Trophoblast cell (in vitro differentiated cells and primary cell): ENCODE results near the gene PKN2.

Experiments
- DNase-seq, 2 donors: peaks; one replicate each; pipeline ENCODE4 v3.0.0-alpha.2; 2016
- H2AFZ ChIP-seq: 2 replicates; pipeline ENCODE4 v1.6.1; 2013; ENCODE audit warnings: low read length, moderate library complexity, mild to moderate bottlenecking; ENCODE audit not compliant: insufficient read depth, poor library complexity
- H2AK5ac ChIP-seq: 2 replicates; pipeline ENCODE4 v1.6.1; 2013; ENCODE audit warnings: mild to moderate bottlenecking, low read length
- H2BK120ac ChIP-seq: 2 replicates; pipeline ENCODE4 v1.6.1; 2013; ENCODE audit warnings: low read length, mild to moderate bottlenecking, moderate library complexity; ENCODE audit not compliant: insufficient read depth, poor library complexity
- H2BK12ac ChIP-seq: 2 replicates; pipeline ENCODE4 v1.6.1; 2013; ENCODE audit warnings: mild to moderate bottlenecking, low read length, moderate library complexity
- H2BK5ac ChIP-seq: 2 replicates; pipeline ENCODE4 v1.6.1; 2013; ENCODE audit warnings: low read length, low read depth, moderate library complexity, mild to moderate bottlenecking; ENCODE audit not compliant: poor library complexity
- H3K14ac ChIP-seq: 2 replicates; pipeline ENCODE4 v1.6.1; 2013; ENCODE audit warnings: mild to moderate bottlenecking, low read length
- H3K18ac ChIP-seq: 2 replicates; pipeline ENCODE4 v1.6.1; 2013; ENCODE audit warnings: mild to moderate bottlenecking, low read length
- H3K23ac ChIP-seq: 2 replicates; pipeline ENCODE4 v1.6.1; 2013; ENCODE audit warnings: low read length
- H3K27ac ChIP-seq: 2 replicates; pipeline ENCODE4 v1.5.1; 2013; ENCODE audit warnings: low read depth, mild to moderate bottlenecking, inconsistent platforms, low read length, moderate library complexity
- H3K27me3 ChIP-seq: 2 replicates; pipeline ENCODE4 v1.6.1; 2013; ENCODE audit warnings: inconsistent platforms, mild to moderate bottlenecking, low read length, moderate library complexity; ENCODE audit not compliant: insufficient read depth
- H3K36me3 ChIP-seq, 2 experiments: 1 replicate in 1 of 2; 2 replicates in 1 of 2; pipeline ENCODE4 v1.6.1; 2013; ENCODE audit warnings: low read length in 2 of 2, mild to moderate bottlenecking in 2 of 2, moderate library complexity in 1 of 2; ENCODE audit not compliant: insufficient read depth in 2 of 2, control insufficient read depth in 1 of 2
- H3K4ac ChIP-seq: 2 replicates; pipeline ENCODE4 v1.6.1; 2013; ENCODE audit warnings: low read depth, mild to moderate bottlenecking, low read length, moderate library complexity
- H3K4me1 ChIP-seq, 2 experiments: 1 replicate in 1 of 2; 2 replicates in 1 of 2; pipeline ENCODE4 v1.6.1; 2013; ENCODE audit warnings: low read length in 2 of 2, mild to moderate bottlenecking in 2 of 2, moderate library complexity in 1 of 2; ENCODE audit not compliant: insufficient read depth in 2 of 2, control insufficient read depth in 1 of 2
- H3K4me2 ChIP-seq: 2 replicates; pipeline ENCODE4 v1.6.1; 2013; ENCODE audit warnings: inconsistent platforms, mild to moderate bottlenecking, low read length, moderate library complexity
- H3K4me3 ChIP-seq: 2 replicates; pipeline ENCODE4 v1.5.1; 2013; ENCODE audit warnings: mild to moderate bottlenecking, low read depth, low read length, inconsistent platforms
- H3K79me1 ChIP-seq: one replicate; pipeline ENCODE4 v1.6.1; 2013; ENCODE audit warnings: low read length
- H3K79me2 ChIP-seq: 2 replicates; pipeline ENCODE4 v1.6.1; 2013; ENCODE audit warnings: low read length, mild to moderate bottlenecking; ENCODE audit not compliant: control insufficient read depth, insufficient read depth, poor library complexity
- H3K9ac ChIP-seq: 2 replicates; pipeline ENCODE4 v1.6.1; 2013; ENCODE audit warnings: mild to moderate bottlenecking, low read length
- H3K9me3 ChIP-seq: 2 replicates; pipeline ENCODE4 v1.6.1; 2013; ENCODE audit warnings: low read depth, mild to moderate bottlenecking, control low read depth, inconsistent platforms, low read length; ENCODE audit not compliant: insufficient read depth
- H4K12ac ChIP-seq: 2 replicates; pipeline ENCODE4 v1.6.1; 2013; ENCODE audit warnings: low read depth, mild to moderate bottlenecking, low read length, moderate library complexity
- H4K8ac ChIP-seq: 2 replicates; pipeline ENCODE4 v1.6.1; 2013; ENCODE audit warnings: low read depth, mild to moderate bottlenecking, low read length, moderate library complexity
- H4K91ac ChIP-seq: one replicate; pipeline ENCODE4 v1.6.1; 2013; ENCODE audit warnings: low read depth, mild to moderate bottlenecking, low read length, moderate library complexity
- WGBS: extraction: QIAGEN DNeasy Blood & Tissue Kit; methylation state at CpG from one replicate; pipeline ENCODE4 v1.1.7; 2013; ENCODE audit warnings: missing lambda C conversion rate; ENCODE audit not compliant: insufficient read length, insufficient coverage; ENCODE audit errors: extremely low coverage; 5-methylcytosine and 5-hydroxymethylcytosine counted together

Gene PKN2

DNA sequence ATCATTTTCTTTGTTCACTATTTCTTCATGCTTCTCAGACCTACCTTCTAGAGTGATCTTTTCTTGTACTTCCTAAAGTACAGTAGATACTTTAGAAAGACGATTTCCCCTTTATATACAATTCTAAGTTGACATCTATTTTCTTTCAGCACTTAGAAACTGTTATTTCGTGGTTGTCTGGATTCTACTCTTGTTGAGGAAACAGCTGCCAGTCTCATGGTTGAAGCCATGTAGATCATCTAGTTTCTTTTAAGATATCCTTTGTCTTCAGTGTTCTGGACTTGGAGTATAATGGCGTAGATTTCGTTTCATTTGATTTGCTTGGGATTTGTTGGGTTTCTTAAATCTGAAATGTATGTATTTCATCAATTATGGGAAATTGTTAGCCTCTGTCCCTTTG is 67.6 kb downstream of the PKN2 start:
- Histone ChIP-seq H2BK120ac (no peak overlapping the region), H3K79me2 (no peaks in the 10 kb centered on the region), H3K27ac (no peak overlapping the region), H3K23ac (no peak overlapping the region), H2BK12ac (no peak overlapping the region), H3K4ac (no peak overlapping the region), H3K4me3 (no peak overlapping the region), H3K27me3 (no peaks in the 10 kb centered on the region), H3K36me3 (peaks cover 2 to 4% of the 10 kb centered on the region in 2 experiments), H3K9ac (no peak overlapping the region), H2AK5ac (no peak overlapping the region), H3K4me1 (no peaks in the 10 kb centered on the region), H3K14ac (no peak overlapping the region), H2AFZ (no peak overlapping the region), H3K9me3 (no peaks in the 10 kb centered on the region), H4K91ac (no peak overlapping the region), H4K8ac (no peak overlapping the region), H3K4me2 (no peak overlapping the region), H3K79me1 (no peaks in the 10 kb centered on the region), H4K12ac (no peak overlapping the region), H3K18ac (no peak overlapping the region), H2BK5ac (no peak overlapping the region)
- no peak for DNase-seq
- WGBS: no CpG with 5 or more reads among the region's 4 CpGs

DNA sequence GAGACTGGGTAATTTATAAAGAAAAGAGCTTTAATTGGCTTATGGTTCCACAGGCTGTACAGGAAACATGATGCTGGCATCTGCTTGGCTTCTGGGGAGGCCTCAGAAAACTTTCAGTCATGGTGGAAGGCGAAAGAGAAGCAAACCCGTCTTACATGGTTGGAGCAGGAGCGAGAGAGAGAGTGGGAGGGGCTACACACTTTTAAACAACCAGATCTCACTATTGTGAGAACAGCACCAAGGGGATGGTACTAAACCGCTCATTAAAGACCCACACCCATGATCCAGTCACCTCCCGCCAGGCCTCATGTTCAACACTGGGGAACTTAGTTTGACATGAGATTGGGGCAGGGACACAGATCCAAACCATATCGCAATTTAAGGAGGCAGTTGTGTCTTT is 69.4 kb downstream of the PKN2 start:
- no peak for DNase-seq
- no peak overlapping the region for H3K23ac ChIP-seq
- no peak overlapping the region for H3K4ac ChIP-seq
- no peaks in the 10 kb centered on the region for H3K79me1 ChIP-seq
- no peak overlapping the region for H2BK5ac ChIP-seq
- H3K36me3 ChIP-seq: peaks cover 2 to 4% of the 10 kb centered on the region in 2 experiments
- peak overlapping the region; percentile 82 for H3K18ac ChIP-seq
- H3K4me2 ChIP-seq: no peak overlapping the region
- H3K4me1 ChIP-seq: no peaks in the 10 kb centered on the region
- no peak overlapping the region for H3K4me3 ChIP-seq
- H2BK120ac ChIP-seq: no peak overlapping the region
- H3K27ac ChIP-seq: no peak overlapping the region
- H3K27me3 ChIP-seq: no peaks in the 10 kb centered on the region
- H2BK12ac ChIP-seq: no peak overlapping the region
- H3K79me2 ChIP-seq: no peaks in the 10 kb centered on the region
- H4K91ac ChIP-seq: peak overlapping the region; percentile 5
- WGBS: no CpG with 5 or more reads among the region's 6 CpGs
- no peak overlapping the region for H3K9ac ChIP-seq
- H3K14ac ChIP-seq: no peak overlapping the region
- no peak overlapping the region for H4K8ac ChIP-seq
- peak overlapping the region; percentile 70 for H4K12ac ChIP-seq
- no peak overlapping the region for H2AFZ ChIP-seq
- H3K9me3 ChIP-seq: no peaks in the 10 kb centered on the region
- no peak overlapping the region for H2AK5ac ChIP-seq

DNA sequence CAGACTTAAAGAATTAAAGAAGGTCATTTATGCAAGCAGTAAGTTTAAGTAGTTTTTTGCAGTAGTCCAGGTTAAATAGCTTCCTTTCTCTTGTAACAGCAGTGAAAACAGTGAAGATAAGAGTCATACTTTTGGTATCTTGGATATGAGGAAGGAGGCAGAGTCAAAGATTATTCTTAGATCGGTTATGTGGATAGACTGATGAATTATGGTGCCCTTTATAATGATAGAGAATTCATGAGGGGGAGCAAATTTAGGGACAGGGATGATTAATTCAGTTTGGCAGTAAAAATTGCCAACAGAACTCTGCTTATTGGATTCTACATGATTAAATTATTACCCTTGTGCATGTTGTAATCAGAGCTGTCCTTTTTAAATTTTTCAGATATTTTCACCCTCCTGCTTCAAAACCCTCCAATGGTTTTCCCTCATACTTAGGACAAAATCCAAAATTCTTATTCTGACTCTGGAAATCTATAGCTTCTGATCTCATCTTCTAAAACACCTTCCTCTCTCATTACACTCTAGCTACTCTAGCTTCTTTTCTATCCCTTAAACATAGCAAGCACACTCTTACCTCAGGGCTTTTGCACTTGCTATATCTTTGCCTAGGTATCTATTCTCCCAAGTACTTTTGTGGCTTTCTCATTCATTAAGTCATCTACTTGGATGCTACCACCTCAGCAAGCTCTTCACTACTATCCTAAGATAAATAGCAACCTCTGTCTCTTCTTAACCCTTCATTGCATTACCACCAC is 79.8 kb downstream of the PKN2 start:
- no peak overlapping the region for H4K91ac ChIP-seq
- H3K4me3 ChIP-seq: no peak overlapping the region
- no peak overlapping the region for H3K4ac ChIP-seq
- no peaks in the 10 kb centered on the region for H3K27me3 ChIP-seq
- no peak overlapping the region for H3K27ac ChIP-seq
- H3K79me1 ChIP-seq: peaks cover 4% of the 10 kb centered on the region
- H4K12ac ChIP-seq: no peak overlapping the region
- H3K14ac ChIP-seq: no peak overlapping the region
- no CpG with 5 or more reads among the region's 1 CpG for WGBS
- H3K36me3 ChIP-seq: peaks cover 0 to 1% of the 10 kb centered on the region in 2 experiments
- no peak overlapping the region for H4K8ac ChIP-seq
- H3K4me1 ChIP-seq: peaks cover 0 to 3% of the 10 kb centered on the region in 2 experiments
- H3K18ac ChIP-seq: no peak overlapping the region
- no peak overlapping the region for H2BK120ac ChIP-seq
- no peaks in the 10 kb centered on the region for H3K9me3 ChIP-seq
- no peak overlapping the region for H2BK12ac ChIP-seq
- H2AFZ ChIP-seq: no peak overlapping the region
- H2AK5ac ChIP-seq: no peak overlapping the region
- no peak overlapping the region for H3K9ac ChIP-seq
- no peak overlapping the region for H3K4me2 ChIP-seq
- DNase-seq: peak in 1 of 2 donors; percentile 56
- peaks cover 2% of the 10 kb centered on the region for H3K79me2 ChIP-seq
- no peak overlapping the region for H3K23ac ChIP-seq
- no peak overlapping the region for H2BK5ac ChIP-seq

- H3K27me3 ChIP-seq: no peaks in the 10 kb centered on the region
- no peak overlapping the region for H3K23ac ChIP-seq
- H3K9me3 ChIP-seq: no peaks in the 10 kb centered on the region
These were observed 84.1 kb downstream of the PKN2 start for GRCh38 chr1:88768187-88768586.

More at GRCh38 chr1:88768187-88768586, 84.1 kb downstream of the PKN2 start:
- Histone ChIP-seq H3K79me1 (peaks cover 4% of the 10 kb centered on the region), H3K9ac (no peak overlapping the region), H2AK5ac (no peak overlapping the region), H3K4me1 (peaks cover 0 to 3% of the 10 kb centered on the region in 2 experiments), H4K12ac (no peak overlapping the region), H2AFZ (no peak overlapping the region), H3K4me2 (no peak overlapping the region), H2BK5ac (no peak overlapping the region), H4K91ac (no peak overlapping the region), H4K8ac (no peak overlapping the region), H3K14ac (no peak overlapping the region), H3K79me2 (peaks cover 2% of the 10 kb centered on the region), H3K4me3 (no peak overlapping the region), H3K4ac (no peak overlapping the region), H3K27ac (peak overlapping the region; percentile 38), H3K36me3 (peaks cover 0 to 1% of the 10 kb centered on the region in 2 experiments), H2BK12ac (no peak overlapping the region), H3K18ac (no peak overlapping the region), H2BK120ac (no peak overlapping the region)
- DNase-seq: no peak
